ENCODE data around the gene WDR48.

The WDR48 gene

GRCh38 chr3:39124876-39125840, 73.3 kb downstream of the WDR48 start:
- DNase-seq = peak in 1 of 3 experiments; percentile 1

GRCh38 chr3:39125841-39126500, 74.2 kb downstream of the WDR48 start:
- no peak for DNase-seq

GRCh38 chr3:39126532-39127071, 74.8 kb downstream of the WDR48 start:
- DNase-seq = peak in 2 of 3 experiments; percentile 20 to 53

GRCh38 chr3:39127269-39127907, 75.6 kb downstream of the WDR48 start:
- peak in 2 of 3 experiments; percentile 39 to 72 for DNase-seq

GRCh38 chr3:39127908-39128304, 76.1 kb downstream of the WDR48 start:
- no peak for DNase-seq

- DNase-seq = no peak
These were observed 77.1 kb downstream of the WDR48 start for GRCh38 chr3:39128951-39129350.

GRCh38 chr3:39130026-39130425, 78.2 kb downstream of the WDR48 start:
- no peak for DNase-seq

- no peak for DNase-seq
These were observed 79.0 kb downstream of the WDR48 start for GRCh38 chr3:39130693-39131265.

- DNase-seq = no peak
These were observed 80.6 kb downstream of the WDR48 start for GRCh38 chr3:39132096-39133092.

GRCh38 chr3:39133093-39133490, 81.3 kb downstream of the WDR48 start:
- DNase-seq = no peak

GRCh38 chr3:39133822-39134221, 82.0 kb downstream of the WDR48 start:
- no peak for DNase-seq

GRCh38 chr3:39134305-39134704, 82.5 kb downstream of the WDR48 start:
- no peak for DNase-seq

- DNase-seq = no peak
These were observed 83.5 kb downstream of the WDR48 start for GRCh38 chr3:39135170-39135805.

- no peak for DNase-seq
These were observed 85.0 kb downstream of the WDR48 start for GRCh38 chr3:39136533-39137434.

- DNase-seq = no peak
These were observed 85.7 kb downstream of the WDR48 start for GRCh38 chr3:39137435-39137936.

- DNase-seq = no peak
These were observed 86.4 kb downstream of the WDR48 start for GRCh38 chr3:39137991-39138803.

GRCh38 chr3:39138804-39139415, 87.1 kb downstream of the WDR48 start:
- DNase-seq = no peak

GRCh38 chr3:39139442-39139841, 87.6 kb downstream of the WDR48 start:
- no peak for DNase-seq
